Right atrium auricular region (tissue), 2 donors: ENCODE results near the gene ERC2. TPM values are rescaled to one million over a fixed set of nuclear protein-coding genes. Genes with fewer than 3 reads are reported as not detected.

Experiments
- DNase-seq: peaks from one replicate; pipeline ENCODE4 v3.0.0-alpha.2; 2019; ENCODE audit warnings: low spot score
- H3K27ac ChIP-seq, 2 donors: fragments of 200-600 bp; sonication (generic); 1 replicate in 1 of 2; 2 replicates in 1 of 2; pipeline ENCODE4 v1.5.1; 2016 to 2019
- H3K27me3 ChIP-seq, 2 donors: fragments of 200-600 bp; sonication (generic); one replicate each; pipeline versions ENCODE4 v1.5.1 to v1.6.0; 2017 to 2019
- H3K36me3 ChIP-seq: fragments of 200-600 bp; sonication (generic); one replicate; pipeline ENCODE4 v1.5.1; 2016
- H3K4me1 ChIP-seq, 2 donors: fragments of 200-600 bp; sonication (generic); one replicate each; pipeline versions ENCODE4 v1.5.1 to v1.6.0; 2017 to 2019
- H3K4me3 ChIP-seq, 2 donors: fragments of 200-600 bp; sonication (generic); 1 replicate in 1 of 2; 2 replicates in 1 of 2; pipeline ENCODE4 v1.5.1; 2017 to 2019; ENCODE audit warnings: mild to moderate bottlenecking in 1 of 2, moderate library complexity in 1 of 2
- H3K9me3 ChIP-seq, 2 donors: fragments of 200-600 bp; sonication (generic); one replicate each; pipeline ENCODE4 v1.5.1; 2019
- total RNA-seq, 2 donors: library from RNA; depleted of rRNA; stranded (reverse); fragments of >200 nt; gene quantifications; one replicate each; pipeline ENCODE4 v1.1.0, GENCODE V29; 2016
- TF ChIP-seq, protein P1 (sequence below), 2 donors: fragments of 200-600 bp; sonication (generic); IDR thresholded peaks; one replicate each; pipeline ENCODE4 v1.5.1; 2019; ENCODE audit warnings: antibody characterized with exemption in 2 of 2

Gene ERC2
- total RNA-seq, 2 donors from 2014 or later = 2.9 to 4.0 TPM

DNA sequence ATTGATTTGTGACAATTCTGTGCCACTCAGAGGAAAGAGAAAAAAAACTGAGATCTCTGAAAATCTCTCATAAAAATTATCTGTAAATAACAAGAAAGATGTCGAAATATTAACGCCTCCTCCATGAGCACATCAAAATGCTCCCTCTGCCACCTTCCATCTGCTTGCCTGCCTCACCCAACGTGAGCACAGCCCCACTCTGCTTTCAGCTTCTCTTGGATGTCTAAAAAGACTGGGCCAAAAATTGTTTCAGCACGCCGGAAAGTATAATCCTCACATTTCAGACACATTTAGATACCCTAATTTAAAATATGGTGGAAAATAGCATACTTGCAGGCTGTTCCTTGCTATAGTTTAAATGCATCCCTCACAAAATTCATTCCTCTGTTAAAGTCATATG, 57.1 kb downstream of the ERC2 start:
- Histone ChIP-seq H3K9me3 (no peaks in the 10 kb centered on the region), H3K36me3 (no peaks in the 10 kb centered on the region), H3K27ac (no peak overlapping the region), H3K27me3 (no peaks in the 10 kb centered on the region), H3K4me1 (no peaks in the 10 kb centered on the region), H3K4me3 (no peak overlapping the region)
- TF ChIP-seq, protein P1, sequence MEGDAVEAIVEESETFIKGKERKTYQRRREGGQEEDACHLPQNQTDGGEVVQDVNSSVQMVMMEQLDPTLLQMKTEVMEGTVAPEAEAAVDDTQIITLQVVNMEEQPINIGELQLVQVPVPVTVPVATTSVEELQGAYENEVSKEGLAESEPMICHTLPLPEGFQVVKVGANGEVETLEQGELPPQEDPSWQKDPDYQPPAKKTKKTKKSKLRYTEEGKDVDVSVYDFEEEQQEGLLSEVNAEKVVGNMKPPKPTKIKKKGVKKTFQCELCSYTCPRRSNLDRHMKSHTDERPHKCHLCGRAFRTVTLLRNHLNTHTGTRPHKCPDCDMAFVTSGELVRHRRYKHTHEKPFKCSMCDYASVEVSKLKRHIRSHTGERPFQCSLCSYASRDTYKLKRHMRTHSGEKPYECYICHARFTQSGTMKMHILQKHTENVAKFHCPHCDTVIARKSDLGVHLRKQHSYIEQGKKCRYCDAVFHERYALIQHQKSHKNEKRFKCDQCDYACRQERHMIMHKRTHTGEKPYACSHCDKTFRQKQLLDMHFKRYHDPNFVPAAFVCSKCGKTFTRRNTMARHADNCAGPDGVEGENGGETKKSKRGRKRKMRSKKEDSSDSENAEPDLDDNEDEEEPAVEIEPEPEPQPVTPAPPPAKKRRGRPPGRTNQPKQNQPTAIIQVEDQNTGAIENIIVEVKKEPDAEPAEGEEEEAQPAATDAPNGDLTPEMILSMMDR (IDR thresholded peaks at IDR 0.05) = no peak
- no peak for DNase-seq

DNA sequence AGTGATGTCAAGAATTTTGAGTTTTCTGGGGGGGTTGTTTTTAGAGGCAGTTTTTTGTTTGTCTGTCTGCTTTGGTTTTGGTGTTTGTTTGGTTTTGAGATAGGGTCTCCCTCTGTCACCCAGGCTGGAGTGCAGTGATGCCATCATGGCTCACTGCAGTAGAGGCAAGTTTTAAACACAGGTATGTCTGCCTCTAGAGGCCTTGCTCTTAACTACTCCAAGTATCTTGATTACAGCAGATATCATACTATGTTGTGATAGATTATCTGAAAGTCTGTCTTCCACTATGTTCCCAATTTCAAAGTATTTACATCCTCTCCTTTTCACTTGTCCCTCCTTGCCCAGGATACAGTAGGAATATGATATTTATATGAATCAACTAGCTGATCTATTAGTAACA, 57.7 kb downstream of the ERC2 start:
- Histone ChIP-seq H3K4me1 (no peaks in the 10 kb centered on the region), H3K4me3 (no peak overlapping the region), H3K27me3 (no peaks in the 10 kb centered on the region), H3K36me3 (no peaks in the 10 kb centered on the region), H3K27ac (no peak overlapping the region), H3K9me3 (no peaks in the 10 kb centered on the region)
- TF ChIP-seq, protein P1 (IDR thresholded peaks at IDR 0.05) = no peak
- DNase-seq = no peak

DNA sequence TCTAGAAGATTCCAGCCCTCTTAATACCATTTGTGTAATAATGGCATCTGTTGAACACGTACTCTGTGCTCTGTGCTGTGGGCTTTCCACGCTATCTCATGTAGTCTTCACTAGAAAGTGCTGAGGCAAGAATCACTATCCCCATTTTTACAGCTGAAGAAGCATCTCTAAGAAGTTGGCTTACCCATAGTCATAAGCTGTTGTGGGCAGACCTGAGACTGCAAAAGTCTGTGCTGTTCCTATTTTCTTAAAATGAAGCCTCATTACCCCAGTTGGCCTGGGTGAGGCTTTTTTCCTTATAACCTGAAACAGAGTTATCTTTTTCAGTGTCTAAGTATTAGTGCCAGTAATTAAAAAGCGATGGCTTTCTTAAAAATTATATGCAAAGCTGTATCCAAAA, 58.5 kb downstream of the ERC2 start:
- H3K27me3 ChIP-seq = no peaks in the 10 kb centered on the region
- TF ChIP-seq, protein P1 (IDR thresholded peaks at IDR 0.05) = no peak
- H3K9me3 ChIP-seq = no peaks in the 10 kb centered on the region
- no peaks in the 10 kb centered on the region for H3K36me3 ChIP-seq
- H3K4me3 ChIP-seq = no peak overlapping the region
- no peaks in the 10 kb centered on the region for H3K4me1 ChIP-seq
- DNase-seq = no peak
- no peak overlapping the region for H3K27ac ChIP-seq

DNA sequence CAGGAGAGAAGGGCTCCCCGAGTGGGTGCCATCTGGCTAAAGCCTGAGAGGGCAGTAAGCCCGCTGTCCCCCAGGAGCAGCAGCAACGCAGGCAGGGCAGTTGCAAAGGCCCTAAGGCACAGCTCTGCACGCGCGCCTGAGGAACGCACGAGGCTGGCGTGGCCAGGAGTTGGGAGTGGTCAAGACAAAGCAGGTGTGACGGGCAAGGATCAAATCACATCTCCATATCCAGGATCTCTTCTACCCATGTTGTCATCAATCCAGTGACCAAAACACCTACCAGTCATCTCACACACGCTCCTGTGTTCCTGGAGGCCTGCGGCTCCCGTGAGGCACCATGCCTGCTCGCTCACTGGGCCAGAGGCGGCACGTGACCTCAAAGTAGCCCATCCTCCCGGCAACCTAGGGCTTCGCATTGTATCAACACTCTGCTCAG, 59.5 kb downstream of the ERC2 start:
- Histone ChIP-seq H3K4me1 (no peaks in the 10 kb centered on the region), H3K27me3 (no peaks in the 10 kb centered on the region), H3K36me3 (no peaks in the 10 kb centered on the region), H3K4me3 (no peak overlapping the region), H3K9me3 (no peaks in the 10 kb centered on the region), H3K27ac (no peak overlapping the region)
- no peak for DNase-seq
- TF ChIP-seq, protein P1 (IDR thresholded peaks at IDR 0.05) = no peak

DNA sequence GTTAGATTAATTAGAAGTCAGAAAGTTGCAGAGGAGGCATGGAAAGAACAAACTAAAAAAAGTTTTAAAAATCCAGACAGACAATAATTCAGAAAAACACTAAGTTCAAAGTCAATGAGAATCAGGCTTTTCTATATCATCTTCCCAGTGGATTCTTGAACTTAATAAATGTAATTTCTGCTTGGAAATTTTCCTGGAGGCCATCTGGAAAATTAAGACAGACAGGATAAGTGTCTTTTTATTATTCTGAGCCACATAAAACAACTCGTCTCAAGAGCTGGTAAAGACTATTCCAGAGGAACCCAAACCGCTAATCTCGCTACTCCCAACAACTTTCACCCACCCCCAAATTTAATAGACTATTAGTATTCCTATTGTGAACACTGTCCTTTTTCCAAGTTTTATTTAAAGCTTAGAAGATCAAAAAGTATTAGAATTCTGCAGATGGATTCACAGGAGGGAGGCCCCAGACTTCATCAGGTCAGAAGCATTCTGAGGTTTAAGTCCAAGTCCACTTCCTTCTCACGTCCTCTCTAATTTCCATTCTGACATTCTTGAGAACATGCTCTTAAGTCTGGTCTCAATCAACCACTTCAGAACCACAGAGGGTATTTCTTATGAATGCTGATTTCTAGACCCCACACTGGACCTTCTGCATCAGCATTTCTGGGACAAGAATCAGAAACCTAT, 61.3 kb downstream of the ERC2 start:
- TF ChIP-seq, protein P1 (IDR thresholded peaks at IDR 0.05) = no peak
- DNase-seq = no peak
- no peak overlapping the region for H3K27ac ChIP-seq
- no peaks in the 10 kb centered on the region for H3K36me3 ChIP-seq
- no peaks in the 10 kb centered on the region for H3K9me3 ChIP-seq
- H3K27me3 ChIP-seq = no peaks in the 10 kb centered on the region
- H3K4me3 ChIP-seq = no peak overlapping the region
- no peaks in the 10 kb centered on the region for H3K4me1 ChIP-seq

DNA sequence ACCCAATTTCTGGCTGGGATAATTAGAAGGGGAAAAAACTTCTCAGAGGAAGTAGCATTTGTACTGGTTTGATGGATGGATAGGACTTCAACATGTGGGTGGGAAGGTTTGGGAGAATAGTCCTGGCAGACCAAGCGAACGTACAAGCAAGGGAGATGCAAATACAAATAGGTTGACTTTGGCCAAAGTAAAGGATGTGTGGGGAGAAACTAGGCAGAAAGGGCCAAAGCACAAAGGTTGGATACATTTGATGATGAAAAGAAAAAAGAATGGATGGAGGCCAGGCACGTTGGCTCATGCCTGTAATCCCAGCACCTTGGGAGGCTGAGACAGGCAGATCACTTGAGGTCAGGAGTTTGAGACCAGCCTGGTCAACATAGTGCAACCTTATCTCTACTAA, 63.4 kb downstream of the ERC2 start:
- no peaks in the 10 kb centered on the region for H3K4me1 ChIP-seq
- H3K9me3 ChIP-seq = no peaks in the 10 kb centered on the region
- H3K27ac ChIP-seq = no peak overlapping the region
- TF ChIP-seq, protein P1 (IDR thresholded peaks at IDR 0.05) = no peak
- no peaks in the 10 kb centered on the region for H3K36me3 ChIP-seq
- H3K27me3 ChIP-seq = no peaks in the 10 kb centered on the region
- H3K4me3 ChIP-seq = no peak overlapping the region
- DNase-seq = no peak
